IPS-20b (cell line): Measurements from ENCODE around the gene KLC1.

Experiments used
- H3K27ac ChIP-seq: one replicate; pipeline ENCODE4 v1.5.1; 2013; ENCODE audit warnings: low read length
- H3K27me3 ChIP-seq: 2 replicates; pipeline ENCODE4 v1.6.1; 2013; ENCODE audit warnings: mild to moderate bottlenecking, low read length, inconsistent platforms; ENCODE audit not compliant: insufficient read depth
- H3K36me3 ChIP-seq: 2 replicates; pipeline ENCODE4 v1.6.1; 2013; ENCODE audit warnings: low read depth, mild to moderate bottlenecking, inconsistent platforms, low read length, moderate library complexity; ENCODE audit not compliant: insufficient read depth
- H3K4me1 ChIP-seq: 2 replicates; pipeline ENCODE4 v1.6.1; 2013; ENCODE audit warnings: mild to moderate bottlenecking, control low read depth, inconsistent platforms, low read length, moderate library complexity; ENCODE audit not compliant: insufficient read depth
- H3K4me3 ChIP-seq: 2 replicates; pipeline ENCODE4 v1.5.1; 2013; ENCODE audit warnings: mild to moderate bottlenecking, low read length, inconsistent platforms
- H3K9ac ChIP-seq: 2 replicates; pipeline ENCODE4 v1.6.1; 2013; ENCODE audit warnings: low read depth, mild to moderate bottlenecking, inconsistent platforms, low read length, moderate library complexity
- H3K9me3 ChIP-seq: 2 replicates; pipeline ENCODE4 v1.6.1; 2013; ENCODE audit warnings: mild to moderate bottlenecking, low read depth, low read length, inconsistent platforms; ENCODE audit not compliant: insufficient read depth

Gene KLC1

GRCh38 chr14:103662591-103662990, 33.6 kb downstream of the KLC1 start:
- Histone ChIP-seq H3K4me3 (no peak overlapping the region), H3K9me3 (no peaks in the 10 kb centered on the region), H3K9ac (no peak overlapping the region), H3K27me3 (no peaks in the 10 kb centered on the region), H3K4me1 (no peaks in the 10 kb centered on the region), H3K27ac (no peak overlapping the region), H3K36me3 (peaks cover 79% of the 10 kb centered on the region)

DNA sequence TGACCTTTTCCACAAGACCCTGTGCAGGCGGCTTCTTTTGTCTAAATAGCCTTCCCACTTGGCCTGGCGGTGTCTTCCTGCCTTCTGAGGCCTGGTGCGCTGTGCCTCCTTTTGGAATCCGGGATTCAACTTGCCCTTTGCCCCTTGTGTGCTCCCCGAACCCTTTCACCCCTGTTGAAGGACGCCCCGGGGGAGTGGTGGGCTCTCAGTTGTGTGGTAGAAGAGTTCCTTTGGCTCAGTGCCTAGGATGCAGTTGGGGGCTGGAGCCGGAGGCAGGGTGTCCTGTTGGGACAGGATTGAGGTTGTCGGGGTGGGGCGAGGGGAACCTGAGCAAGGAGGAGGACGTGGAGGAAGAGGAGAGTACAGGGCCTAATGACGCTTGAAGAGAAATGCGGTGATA, 34.5 kb downstream of the KLC1 start:
- H3K4me3 ChIP-seq, result no peak overlapping the region
- H3K4me1 ChIP-seq, result no peaks in the 10 kb centered on the region
- H3K27me3 ChIP-seq, result no peaks in the 10 kb centered on the region
- H3K27ac ChIP-seq, result no peak overlapping the region
- peaks cover 80% of the 10 kb centered on the region for H3K36me3 ChIP-seq
- H3K9me3 ChIP-seq, result no peaks in the 10 kb centered on the region
- H3K9ac ChIP-seq, result no peak overlapping the region

GRCh38 chr14:103667671-103668070, 38.7 kb downstream of the KLC1 start:
- Histone ChIP-seq H3K36me3 (peaks cover 80% of the 10 kb centered on the region), H3K9ac (no peak overlapping the region), H3K27me3 (no peaks in the 10 kb centered on the region), H3K4me3 (no peak overlapping the region), H3K9me3 (no peaks in the 10 kb centered on the region), H3K27ac (no peak overlapping the region), H3K4me1 (no peaks in the 10 kb centered on the region)

GRCh38 chr14:103668117-103668516, 39.1 kb downstream of the KLC1 start:
- no peaks in the 10 kb centered on the region for H3K4me1 ChIP-seq
- peaks cover 80% of the 10 kb centered on the region for H3K36me3 ChIP-seq
- H3K27me3 ChIP-seq, result no peaks in the 10 kb centered on the region

DNA sequence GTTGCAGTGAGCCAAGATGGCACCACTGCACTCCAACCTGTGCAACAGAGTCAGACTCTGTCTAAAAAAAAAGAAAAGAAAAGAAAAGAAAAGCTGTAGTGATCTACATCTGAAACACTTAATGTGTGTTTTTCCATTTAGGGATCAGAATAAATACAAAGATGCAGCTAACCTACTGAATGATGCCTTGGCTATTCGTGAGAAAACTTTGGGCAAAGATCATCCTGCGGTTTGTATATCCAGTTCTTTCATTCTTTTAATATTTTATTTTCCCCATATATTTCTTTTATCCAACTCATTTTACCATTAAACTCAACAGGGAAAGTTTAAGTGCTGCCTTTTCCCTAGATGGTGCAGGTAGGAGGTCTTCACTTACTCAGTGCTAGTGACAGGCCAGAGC, 40.4 kb downstream of the KLC1 start:
- no peak overlapping the region for H3K9ac ChIP-seq
- H3K9me3 ChIP-seq, result no peaks in the 10 kb centered on the region
- no peak overlapping the region for H3K27ac ChIP-seq
- H3K27me3 ChIP-seq, result no peaks in the 10 kb centered on the region
- no peak overlapping the region for H3K4me3 ChIP-seq
- H3K4me1 ChIP-seq, result no peaks in the 10 kb centered on the region
- peaks cover 80% of the 10 kb centered on the region for H3K36me3 ChIP-seq

More at GRCh38 chr14:103668117-103668516, 39.1 kb downstream of the KLC1 start:
- Histone ChIP-seq H3K4me3 (no peak overlapping the region), H3K9ac (no peak overlapping the region), H3K9me3 (no peaks in the 10 kb centered on the region), H3K27ac (no peak overlapping the region)

GRCh38 chr14:103671911-103672310, 42.9 kb downstream of the KLC1 start:
- Histone ChIP-seq H3K27ac (no peak overlapping the region), H3K9me3 (no peaks in the 10 kb centered on the region), H3K4me3 (no peak overlapping the region), H3K27me3 (no peaks in the 10 kb centered on the region), H3K9ac (no peak overlapping the region), H3K4me1 (no peaks in the 10 kb centered on the region), H3K36me3 (peaks cover 92% of the 10 kb centered on the region)

GRCh38 chr14:103675957-103676356, 46.9 kb downstream of the KLC1 start:
- H3K9ac ChIP-seq, result no peak overlapping the region
- H3K4me1 ChIP-seq, result no peaks in the 10 kb centered on the region
- H3K4me3 ChIP-seq, result no peak overlapping the region
- H3K9me3 ChIP-seq, result no peaks in the 10 kb centered on the region
- no peaks in the 10 kb centered on the region for H3K27me3 ChIP-seq
- peaks cover 100% of the 10 kb centered on the region for H3K36me3 ChIP-seq
- H3K27ac ChIP-seq, result no peak overlapping the region

DNA sequence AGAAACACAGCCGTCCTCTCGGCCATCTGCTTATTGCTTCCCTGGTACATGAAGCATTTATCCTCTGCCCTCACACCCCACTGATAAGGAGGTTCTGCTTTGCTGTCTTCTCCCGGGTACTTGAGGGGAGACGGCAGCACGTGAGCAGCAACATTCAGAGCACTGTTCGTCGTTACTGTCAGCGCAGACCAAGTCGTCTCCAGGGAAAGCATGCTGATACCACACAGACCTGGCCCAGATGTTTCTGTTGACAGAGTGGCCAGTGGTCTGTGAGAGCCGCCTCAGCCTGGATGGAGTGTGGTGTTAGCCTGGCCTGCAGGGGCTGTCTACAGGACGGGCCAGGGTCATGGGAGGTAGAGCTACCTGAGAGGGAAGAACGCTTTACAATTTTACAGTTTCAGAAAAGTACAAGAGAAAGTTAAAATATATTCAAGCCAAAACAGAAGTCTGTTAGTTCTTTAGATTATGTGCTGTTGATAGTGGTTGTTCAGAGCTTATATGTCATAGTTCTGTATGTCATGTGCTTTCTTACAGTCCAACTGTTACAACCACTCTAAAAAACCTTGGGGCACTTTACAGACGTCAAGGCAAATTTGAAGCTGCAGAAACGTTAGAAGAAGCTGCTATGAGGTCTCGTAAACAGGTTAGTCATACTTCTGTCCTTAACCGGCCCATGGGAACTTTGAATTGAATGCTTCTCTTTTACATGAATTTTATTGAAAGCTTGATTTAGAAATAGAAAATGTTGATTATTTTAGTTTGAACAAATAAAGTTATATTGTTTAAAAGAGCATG, 48.1 kb downstream of the KLC1 start:
- Histone ChIP-seq H3K4me1 (no peaks in the 10 kb centered on the region), H3K9ac (no peak overlapping the region), H3K27me3 (no peaks in the 10 kb centered on the region), H3K36me3 (peaks cover 98% of the 10 kb centered on the region), H3K9me3 (no peaks in the 10 kb centered on the region), H3K27ac (no peak overlapping the region), H3K4me3 (no peak overlapping the region)

DNA sequence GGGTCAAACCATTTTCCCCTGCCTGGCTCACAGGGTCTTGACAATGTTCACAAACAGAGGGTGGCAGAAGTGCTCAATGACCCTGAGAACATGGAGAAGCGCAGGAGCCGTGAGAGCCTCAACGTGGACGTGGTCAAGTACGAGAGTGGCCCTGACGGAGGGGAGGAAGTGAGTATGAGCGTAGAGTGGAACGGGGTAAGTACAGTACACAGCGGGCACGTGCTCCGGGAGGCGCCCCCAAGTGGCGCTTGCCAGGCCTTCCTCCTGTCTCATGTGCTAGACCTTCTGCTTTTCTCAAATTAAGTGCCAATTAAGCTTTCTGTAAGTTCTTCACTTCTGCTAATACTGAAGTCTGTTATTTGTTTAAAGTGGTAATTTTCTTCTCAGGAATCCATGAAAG, 50.3 kb downstream of the KLC1 start:
- Histone ChIP-seq H3K9me3 (no peaks in the 10 kb centered on the region), H3K27me3 (no peaks in the 10 kb centered on the region), H3K4me3 (no peak overlapping the region), H3K9ac (no peak overlapping the region), H3K36me3 (peaks cover 93% of the 10 kb centered on the region), H3K27ac (no peak overlapping the region), H3K4me1 (no peaks in the 10 kb centered on the region)

- H3K9ac ChIP-seq, result no peak overlapping the region
- H3K4me1 ChIP-seq, result no peaks in the 10 kb centered on the region
- H3K27ac ChIP-seq, result no peak overlapping the region
- H3K4me3 ChIP-seq, result no peak overlapping the region
- no peaks in the 10 kb centered on the region for H3K27me3 ChIP-seq
- H3K9me3 ChIP-seq, result no peaks in the 10 kb centered on the region
- peaks cover 93% of the 10 kb centered on the region for H3K36me3 ChIP-seq
Measured at GRCh38 chr14:103680491-103681231, 51.6 kb downstream of the KLC1 start.

DNA sequence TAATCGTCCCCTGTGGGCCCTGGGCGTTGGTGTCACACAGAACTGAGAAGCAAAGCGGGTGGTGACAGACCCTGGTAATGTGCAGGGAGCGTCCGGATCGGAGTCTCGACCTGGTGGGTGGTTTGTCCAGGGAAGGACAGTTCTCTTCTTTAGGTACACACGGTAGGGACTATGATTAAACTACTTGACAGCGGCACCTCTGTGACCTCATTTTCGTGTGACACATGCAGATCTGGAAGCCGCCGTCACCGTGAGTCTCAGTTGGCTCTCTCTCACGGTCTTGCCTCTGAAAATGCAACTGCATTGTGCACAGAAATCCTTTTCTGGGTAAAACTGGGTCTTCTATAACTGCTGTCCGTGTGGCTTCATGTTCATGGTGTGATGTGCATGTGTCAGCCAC, 54.1 kb downstream of the KLC1 start:
- Histone ChIP-seq H3K9ac (no peak overlapping the region), H3K36me3 (peaks cover 92% of the 10 kb centered on the region), H3K27me3 (no peaks in the 10 kb centered on the region), H3K4me3 (no peak overlapping the region), H3K9me3 (no peaks in the 10 kb centered on the region), H3K27ac (no peak overlapping the region), H3K4me1 (no peaks in the 10 kb centered on the region)

GRCh38 chr14:103684471-103684870, 55.5 kb downstream of the KLC1 start:
- Histone ChIP-seq H3K27ac (no peak overlapping the region), H3K9me3 (no peaks in the 10 kb centered on the region), H3K9ac (no peak overlapping the region), H3K27me3 (no peaks in the 10 kb centered on the region), H3K36me3 (peaks cover 91% of the 10 kb centered on the region), H3K4me3 (no peak overlapping the region), H3K4me1 (0 out of 2 replicates have a peak, but pooled peaks cover 2% of the 10 kb centered on the region)
